WTC11 (cell line): Measurements from ENCODE around the gene FAM20C.

Experiments used
- ATF6 ChIP-seq: sonication (generic); formaldehyde crosslinking; IDR thresholded peaks from 2 replicates; pipeline ENCODE4 v1.8.1; 2023; ENCODE audit warnings: mild to moderate bottlenecking, missing genetic modification reagents
- CTCF ChIP-seq: fragments of 200-600 bp; IDR thresholded peaks from 2 replicates; pipeline ENCODE4 v1.8.0; 2022; ENCODE audit warnings: antibody characterized with exemption
- FOXJ3 ChIP-seq: sonication (generic); formaldehyde crosslinking; IDR thresholded peaks from 2 replicates; pipeline ENCODE4 v1.9.0; 2021; ENCODE audit warnings: missing genetic modification reagents, mild to moderate bottlenecking, borderline replicate concordance
- FOXK1 ChIP-seq: sonication (generic); formaldehyde crosslinking; IDR thresholded peaks from 2 replicates; pipeline ENCODE4 v1.8.0; 2022; ENCODE audit warnings: mild to moderate bottlenecking, moderate library complexity, missing genetic modification reagents
- GABPB1 ChIP-seq: sonication (generic); formaldehyde crosslinking; IDR thresholded peaks from 2 replicates; pipeline ENCODE4 v1.8.1; 2023; ENCODE audit warnings: mild to moderate bottlenecking, missing genetic modification reagents
- MAX ChIP-seq: sonication (generic); formaldehyde crosslinking; IDR thresholded peaks from 2 replicates; pipeline ENCODE4 v1.8.0; 2022; ENCODE audit warnings: mild to moderate bottlenecking, missing genetic modification reagents
- MYBL2 ChIP-seq: sonication (generic); formaldehyde crosslinking; IDR thresholded peaks from 2 replicates; pipeline ENCODE4 v1.8.1; 2023; ENCODE audit warnings: mild to moderate bottlenecking, moderate library complexity, missing genetic modification reagents
- OVOL2 ChIP-seq: fragments of 250-450 bp; sonication (Bioruptor Pico); IDR thresholded peaks from 2 replicates; pipeline ENCODE4 v1.9.0; 2021; ENCODE audit warnings: mild to moderate bottlenecking, borderline replicate concordance
- RORB ChIP-seq: fragments of 250-450 bp; sonication (Bioruptor Pico); IDR thresholded peaks from 2 replicates; pipeline ENCODE4 v1.9.0; 2021; ENCODE audit warnings: mild to moderate bottlenecking
- SP1 ChIP-seq: sonication (generic); formaldehyde crosslinking; conservative IDR thresholded peaks from 2 replicates; pipeline ENCODE4 v1.8.1; 2022; ENCODE audit warnings: missing genetic modification reagents
- ZNF671 ChIP-seq: fragments of 250-450 bp; sonication (Bioruptor Pico); IDR thresholded peaks from 2 replicates; pipeline ENCODE4 v1.8.0; 2021; ENCODE audit warnings: mild to moderate bottlenecking

- no peak for TF ChIP-seq RORB (CRISPR knock-in tag)
- TF ChIP-seq CTCF = no peak
- no peak for TF ChIP-seq ATF6 (CRISPR knock-in tag)
- TF ChIP-seq FOXK1 (CRISPR knock-in tag) = no peak
- TF ChIP-seq MAX (CRISPR knock-in tag) = no peak
- TF ChIP-seq MYBL2 = no peak
- no peak for TF ChIP-seq ZNF671 (CRISPR knock-in tag)
- TF ChIP-seq FOXJ3 = no peak
- TF ChIP-seq SP1 (CRISPR knock-in tag) = no peak
- TF ChIP-seq OVOL2 (CRISPR knock-in tag) = no peak
- TF ChIP-seq GABPB1 (CRISPR knock-in tag) = no peak
Observed at GRCh38 chr7:192701-193480, 520 bp downstream of the FAM20C start.
